Renal pelvis (tissue), 4 donors: Measurements from ENCODE around the gene HRH3. TPM values are rescaled to one million over a fixed set of nuclear protein-coding genes. Genes with fewer than 3 reads are reported as not detected.

Experiments
- DNase-seq: peaks from one replicate; pipeline ENCODE4 v3.0.0-alpha.2; 2013
- polyA plus RNA-seq, 3 donors: library from polyadenylated mRNA; unstranded; fragments of 120-200 nt; gene quantifications; one replicate each; pipeline ENCODE4 v1.2.1, GENCODE V29; 2013; ENCODE audit not compliant: insufficient read length in 3 of 3

Gene HRH3
- polyA plus RNA-seq, 3 donors, result 0.11 to 0.19 TPM; not detected in 1

GRCh38 chr20:62244644-62245108 lies 24.6 kb upstream of the HRH3 start:
- no peak for DNase-seq

- DNase-seq, result no peak
Observed at GRCh38 chr20:62243906-62244515, 23.9 kb upstream of the HRH3 start.

GRCh38 chr20:62243106-62243505 lies 23.0 kb upstream of the HRH3 start:
- no peak for DNase-seq

GRCh38 chr20:62242176-62242575 lies 22.1 kb upstream of the HRH3 start:
- no peak for DNase-seq

DNA sequence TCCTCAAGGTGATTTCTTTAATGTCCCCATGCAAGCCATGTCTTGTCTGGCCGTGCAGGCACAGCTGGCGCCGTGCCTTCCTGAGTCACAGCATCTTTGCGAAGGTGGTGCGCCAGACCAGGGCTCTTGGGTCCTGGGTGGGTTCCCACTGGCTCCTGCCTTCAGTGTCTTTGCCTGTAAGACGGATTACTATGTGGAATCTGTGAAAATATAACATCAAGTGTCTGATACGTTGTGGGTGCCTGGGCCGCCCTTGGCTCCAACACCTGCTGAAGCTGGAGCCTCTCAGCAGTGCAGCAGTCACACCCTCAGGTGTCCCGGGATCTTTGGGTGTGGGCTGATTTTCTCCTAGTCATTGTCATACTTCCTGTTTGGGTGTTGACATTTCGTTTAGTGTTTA lies 21.4 kb upstream of the HRH3 start:
- DNase-seq, result no peak

- DNase-seq, result no peak
Observed at GRCh38 chr20:62240020-62240685, 20.1 kb upstream of the HRH3 start.

DNA sequence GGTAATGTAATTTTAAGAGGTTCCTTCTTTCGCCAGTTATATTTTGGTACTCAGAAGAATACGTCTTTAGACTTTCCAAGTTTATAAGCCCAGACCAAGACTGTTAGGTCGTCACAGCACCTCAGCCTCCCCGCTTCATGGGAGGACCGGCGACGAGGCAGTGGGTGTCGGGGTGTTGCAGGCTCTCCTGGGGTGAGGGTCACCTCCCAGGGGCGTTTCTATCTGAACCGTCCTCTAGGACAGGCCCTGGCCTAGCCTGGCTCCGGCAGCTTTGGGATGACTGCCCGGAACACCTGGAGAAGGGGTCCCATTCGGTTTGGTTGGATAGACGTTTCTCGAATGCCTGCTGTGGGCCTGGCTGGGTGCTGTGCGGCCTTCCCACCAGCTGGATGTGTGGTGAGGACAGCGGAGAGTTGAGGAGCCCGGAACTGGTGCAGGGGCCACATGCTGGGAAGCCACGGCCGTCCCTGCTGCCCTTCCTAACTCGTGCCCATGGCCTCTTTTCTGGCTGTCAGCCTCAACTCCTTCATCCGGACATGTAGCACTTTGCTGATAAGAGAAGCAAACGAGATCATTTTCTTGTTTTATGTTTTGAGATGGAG lies 19.3 kb upstream of the HRH3 start:
- DNase-seq, result no peak

DNA sequence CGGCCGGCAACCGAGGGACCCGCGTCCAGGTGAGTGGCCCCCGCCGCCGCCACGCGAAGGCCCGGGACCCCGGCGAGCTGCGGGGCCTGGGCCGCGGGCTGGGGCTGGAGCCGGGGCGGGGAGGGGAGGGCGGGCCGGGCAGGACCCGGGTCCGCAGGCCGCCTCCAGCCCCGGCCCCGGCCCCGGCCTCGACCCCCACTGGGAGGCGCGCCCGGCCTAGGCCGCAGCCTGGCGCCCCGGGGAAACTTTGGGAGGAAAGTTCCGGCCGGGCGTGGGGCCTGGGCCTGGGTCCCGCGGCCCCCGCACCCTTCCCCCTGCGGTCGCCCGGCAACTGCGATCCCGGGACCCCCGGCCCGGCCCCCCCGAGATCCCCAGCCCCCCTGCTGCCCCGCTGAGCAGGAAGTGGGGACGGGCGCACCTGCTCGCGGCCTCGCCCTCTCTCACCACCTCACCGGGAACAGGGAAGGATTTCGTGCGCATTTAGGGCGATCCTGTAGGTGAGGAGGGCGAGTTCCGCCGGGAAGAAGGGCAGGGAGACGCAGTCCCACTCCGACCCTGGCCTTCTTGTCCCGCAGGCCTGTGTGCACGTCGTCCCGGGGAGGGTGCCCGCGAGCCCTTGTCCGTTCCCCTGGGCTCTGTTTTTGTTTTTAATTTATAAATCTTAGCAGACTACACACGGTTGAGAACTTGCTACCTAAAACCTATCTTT lies 18.6 kb upstream of the HRH3 start:
- no peak for DNase-seq

DNA sequence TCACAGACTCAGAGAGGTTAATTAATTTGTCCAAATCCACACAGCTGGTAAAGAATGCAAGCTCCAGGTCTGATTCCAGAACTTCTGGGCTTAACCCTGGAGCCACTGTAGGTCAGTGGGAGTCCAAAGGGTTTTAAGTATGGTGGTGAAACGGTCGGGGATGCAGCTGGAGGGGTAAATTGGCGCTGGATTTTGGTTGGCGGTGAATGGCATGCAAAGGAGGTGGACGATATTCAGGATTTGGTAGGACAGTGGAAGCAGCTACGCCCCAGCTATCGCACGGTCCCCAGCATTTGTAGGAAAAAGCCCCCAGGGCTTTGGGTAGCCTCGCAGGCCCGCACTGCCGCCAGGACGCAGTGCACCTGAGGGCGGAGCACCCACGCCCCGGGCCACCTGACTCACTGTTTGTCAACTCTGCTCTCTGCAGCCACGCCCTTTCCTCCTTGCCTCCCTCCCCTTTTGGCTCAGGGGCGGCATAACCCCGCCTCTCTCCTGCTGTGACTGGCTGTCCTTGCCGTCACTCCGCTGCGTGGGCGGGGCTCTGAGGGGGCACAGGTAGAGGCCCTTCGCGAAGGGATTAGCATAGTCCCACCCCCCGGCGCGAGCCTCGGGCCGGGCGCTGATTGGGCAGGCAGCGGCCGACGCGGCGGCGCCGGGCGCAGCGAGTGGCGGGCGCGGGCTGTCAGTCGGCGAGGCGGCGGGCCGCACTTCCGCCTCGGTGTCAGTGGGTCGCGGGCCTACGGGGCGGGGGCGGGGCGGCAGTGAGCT lies 17.9 kb upstream of the HRH3 start, which contains the start of gene OSBPL2:
Gene OSBPL2, plus strand, starts transcription at position 721 of the 768 bp plus-strand sequence. CDS start 17,664 bp downstream, outside the sequence.
- DNase-seq, result peak; percentile 97

DNA sequence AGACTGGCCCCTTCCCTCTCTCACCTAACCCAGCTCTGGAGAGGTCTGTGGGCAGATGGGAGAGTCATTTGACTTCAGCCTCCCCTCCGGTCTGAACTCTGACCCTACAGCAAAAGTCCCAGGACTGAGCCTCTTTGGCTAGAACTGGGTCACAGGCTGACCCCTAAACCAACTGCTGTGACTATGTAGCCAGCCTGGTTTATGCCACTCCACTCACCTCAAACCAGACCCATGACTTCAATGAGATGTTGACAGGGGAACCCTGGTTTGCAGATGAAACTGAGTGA lies 17.4 kb upstream of the HRH3 start:
- DNase-seq, result no peak

GRCh38 chr20:62236766-62237513 lies 16.9 kb upstream of the HRH3 start:
- DNase-seq, result peak; percentile 29

DNA sequence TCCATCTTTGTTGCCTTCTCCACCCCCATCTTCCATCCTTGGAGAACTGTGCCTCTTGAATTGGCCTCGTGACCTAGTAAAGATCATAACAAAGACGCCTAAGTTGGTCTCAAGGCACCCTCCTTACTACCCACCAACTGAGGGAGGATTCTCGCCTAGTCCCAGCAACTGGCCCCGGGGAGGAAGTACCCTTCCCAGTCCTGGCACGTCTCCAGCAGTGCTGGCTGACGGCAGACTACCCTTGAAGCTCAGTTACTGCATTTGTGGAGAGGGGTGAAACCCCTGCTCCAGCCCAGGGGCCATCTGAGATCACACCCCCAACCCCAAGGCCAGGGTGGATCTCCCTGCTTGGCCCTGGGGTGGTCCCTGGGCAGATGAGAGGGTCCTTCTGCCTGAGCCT lies 16.1 kb upstream of the HRH3 start:
- DNase-seq, result no peak

GRCh38 chr20:62235777-62236157 lies 15.7 kb upstream of the HRH3 start:
- no peak for DNase-seq

GRCh38 chr20:62235001-62235776 lies 15.1 kb upstream of the HRH3 start:
- DNase-seq, result no peak

- no peak for DNase-seq
Observed at GRCh38 chr20:62234339-62234738, 14.3 kb upstream of the HRH3 start.

GRCh38 chr20:62233684-62234083 lies 13.6 kb upstream of the HRH3 start:
- no peak for DNase-seq

- DNase-seq, result no peak
Observed at GRCh38 chr20:62232770-62233645, 12.9 kb upstream of the HRH3 start.

- DNase-seq, result no peak
Observed at GRCh38 chr20:62232194-62232593, 12.1 kb upstream of the HRH3 start.

DNA sequence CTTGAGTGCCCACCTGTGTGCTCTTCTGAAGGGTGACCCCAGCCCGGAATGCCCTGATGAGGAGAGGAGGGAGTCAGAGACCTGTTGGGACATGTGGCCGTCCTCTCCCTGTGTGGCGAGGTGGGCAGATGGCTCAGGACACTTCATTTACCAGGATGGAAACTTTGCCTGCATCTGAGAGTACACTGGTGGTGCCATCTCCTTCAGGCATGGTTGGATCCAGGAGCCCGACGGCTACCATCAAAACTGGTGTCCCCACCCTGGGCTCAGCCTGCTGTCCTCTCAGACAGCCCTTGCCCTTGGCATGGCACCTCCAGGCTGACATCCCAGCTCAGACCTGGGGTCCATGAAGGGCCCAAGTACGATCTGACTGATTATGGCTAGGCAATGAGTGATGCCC lies 11.2 kb upstream of the HRH3 start:
- no peak for DNase-seq

GRCh38 chr20:62230696-62231095 lies 10.6 kb upstream of the HRH3 start:
- DNase-seq, result no peak
